Upper lobe of right lung (tissue), 1 donor: ENCODE measurements around the gene CADPS2. TPM values are rescaled to one million over a fixed set of nuclear protein-coding genes. Genes with fewer than 3 reads are reported as not detected.

Source experiments
- ATAC-seq: fragments of 200-7000 bp; cut with Tn5 transposase; one replicate; pipeline ENCODE4 v1.9.1; 2020; ENCODE audit warnings: mild to moderate bottlenecking, moderate library complexity
- DNase-seq: peaks from one replicate; pipeline ENCODE4 v3.0.0-alpha.2; 2020
- H3K27ac ChIP-seq: fragments of 200-600 bp; one replicate; pipeline ENCODE4 v1.8.0; 2022
- H3K27me3 ChIP-seq: fragments of 200-600 bp; one replicate; pipeline ENCODE4 v1.8.0; 2022; ENCODE audit warnings: mild to moderate bottlenecking
- H3K36me3 ChIP-seq: fragments of 200-600 bp; one replicate; pipeline ENCODE4 v1.8.0; 2022
- H3K4me1 ChIP-seq: fragments of 200-600 bp; one replicate; pipeline ENCODE4 v1.8.0; 2022
- H3K4me3 ChIP-seq: fragments of 200-600 bp; one replicate; pipeline ENCODE4 v1.8.0; 2022; ENCODE audit warnings: mild to moderate bottlenecking
- H3K9me3 ChIP-seq: fragments of 200-600 bp; one replicate; pipeline ENCODE4 v1.8.0; 2022
- CTCF ChIP-seq: fragments of 200-600 bp; IDR thresholded peaks from one replicate; pipeline ENCODE4 v1.8.0; 2022; ENCODE audit warnings: antibody characterized with exemption
- intact Hi-C: fragments of 100-400 bp; cut with DNase I; formaldehyde crosslinking; loops from one replicate; pipeline ENCODE4 v1.11.0; 2022
- total RNA-seq: library from RNA; stranded (reverse); fragmentation: NEBNext Ultra II Directional; extraction: Animal tissue kit (Norgen Biotek cat#: 25700); gene quantifications from one replicate; pipeline ENCODE4 v1.2.1, GENCODE V29; 2021
- donor health status: DM: no; HTN: yes; CAD: no; lungs with severe emphysema.

Gene CADPS2
- total RNA-seq, 1 donor from 2014 or later, result 46.1 TPM

DNA sequence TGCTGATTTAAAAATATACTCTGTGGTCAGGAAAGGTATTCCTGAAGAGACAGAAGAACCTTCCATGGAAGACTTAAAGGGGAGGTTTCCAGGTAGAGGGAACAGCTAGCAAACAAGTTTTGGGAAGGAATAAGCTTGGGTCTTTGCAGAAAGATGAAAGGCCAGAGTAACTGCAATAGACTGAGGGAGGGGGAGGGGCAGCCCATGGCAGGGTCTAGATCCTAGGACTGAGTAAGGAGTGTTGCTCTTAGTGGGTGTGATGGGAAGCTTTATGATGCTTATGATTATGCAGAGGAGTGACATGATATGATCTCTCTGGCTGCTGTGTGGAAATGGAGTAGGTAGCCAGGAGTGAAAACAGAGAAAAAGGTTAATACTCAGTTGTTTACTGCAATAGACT lies 491.7 kb downstream of the CADPS2 start:
- no peak overlapping the region for H3K27ac ChIP-seq
- TF ChIP-seq CTCF, result no peak
- intact Hi-C loops, result no loop called here
- DNase-seq, result no peak
- H3K9me3 ChIP-seq, result no peaks in the 10 kb centered on the region
- no peak overlapping the region for H3K4me3 ChIP-seq
- no peak for ATAC-seq
- H3K4me1 ChIP-seq, result no peaks in the 10 kb centered on the region
- H3K27me3 ChIP-seq, result no peaks in the 10 kb centered on the region
- no peaks in the 10 kb centered on the region for H3K36me3 ChIP-seq

- no peak for TF ChIP-seq CTCF
- Histone ChIP-seq H3K36me3 (peaks cover 4% of the 10 kb centered on the region), H3K4me1 (no peaks in the 10 kb centered on the region), H3K27ac (no peak overlapping the region), H3K4me3 (no peak overlapping the region), H3K27me3 (no peaks in the 10 kb centered on the region), H3K9me3 (no peaks in the 10 kb centered on the region)
- ATAC-seq, result no peak
- intact Hi-C loops, result no loop called here
- DNase-seq, result no peak
These were observed 501.7 kb downstream of the CADPS2 start for GRCh38 chr7:122384528-122384927.

DNA sequence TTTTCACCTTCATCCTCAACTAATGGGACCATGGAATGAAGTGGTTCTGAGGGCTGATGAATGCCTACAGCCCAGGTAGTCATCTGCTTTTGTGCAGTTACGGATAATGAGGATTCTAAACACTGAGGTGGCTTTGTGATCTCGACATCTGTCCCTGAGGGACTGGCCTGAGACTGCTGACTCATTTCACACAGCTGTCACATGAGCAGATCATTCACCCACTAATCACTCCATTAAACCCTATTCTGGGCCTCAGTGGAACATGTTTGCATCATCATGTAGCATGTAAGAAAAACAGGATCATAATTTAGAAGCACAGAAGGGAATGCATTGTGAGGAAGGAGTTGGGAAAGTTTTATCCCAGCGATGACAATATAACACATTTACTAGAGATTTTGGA lies 502.3 kb downstream of the CADPS2 start:
- Histone ChIP-seq H3K27ac (no peak overlapping the region), H3K4me1 (no peaks in the 10 kb centered on the region), H3K36me3 (peaks cover 4% of the 10 kb centered on the region), H3K27me3 (no peaks in the 10 kb centered on the region), H3K9me3 (no peaks in the 10 kb centered on the region), H3K4me3 (no peak overlapping the region)
- no peak for DNase-seq
- no peak for TF ChIP-seq CTCF
- intact Hi-C loops, result no loop called here
- no peak for ATAC-seq

DNA sequence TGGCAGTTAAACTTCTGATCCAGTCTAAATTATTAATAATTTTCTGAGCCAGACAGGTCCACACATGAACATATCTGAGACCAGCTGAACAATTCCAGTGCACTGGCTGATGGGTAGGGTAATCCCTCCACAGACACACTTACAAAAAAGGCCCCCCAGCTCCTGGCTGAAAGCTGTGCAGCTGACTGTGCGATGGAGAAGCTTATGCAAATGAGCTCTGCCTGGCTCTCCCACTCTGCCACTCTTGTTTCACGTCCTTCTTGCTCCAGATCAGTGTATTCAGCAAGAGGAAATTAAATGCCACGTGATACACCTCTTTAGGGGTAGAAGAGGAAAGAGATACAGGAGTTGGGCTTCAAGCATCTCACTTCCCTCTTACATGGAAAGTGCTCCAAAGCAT lies 505.3 kb downstream of the CADPS2 start:
- Histone ChIP-seq H3K27ac (no peak overlapping the region), H3K27me3 (no peaks in the 10 kb centered on the region), H3K4me3 (no peak overlapping the region), H3K36me3 (no peaks in the 10 kb centered on the region), H3K4me1 (peaks cover 3% of the 10 kb centered on the region), H3K9me3 (no peaks in the 10 kb centered on the region)
- intact Hi-C loops, result no loop called here
- ATAC-seq (no peak), DNase-seq (no peak)
- TF ChIP-seq CTCF, result no peak

DNA sequence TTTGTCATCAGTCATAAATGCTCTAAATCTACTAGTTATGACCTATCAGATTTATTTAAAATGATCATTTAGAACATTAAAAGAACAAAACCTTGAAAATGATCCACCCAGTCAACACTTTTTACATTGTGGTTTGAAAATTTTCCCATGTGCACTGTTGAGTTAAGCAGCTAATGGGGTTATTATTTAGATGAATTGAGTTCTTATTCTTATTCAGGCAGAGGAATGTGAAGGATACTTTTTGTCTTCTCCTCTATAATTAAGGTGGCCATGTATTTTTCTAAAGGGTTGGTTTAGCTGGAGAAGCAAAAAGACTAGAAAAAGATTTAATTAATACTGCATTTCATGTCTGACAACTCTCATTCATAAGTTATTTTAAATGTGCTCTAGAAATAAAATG lies 506.8 kb downstream of the CADPS2 start:
- no peaks in the 10 kb centered on the region for H3K9me3 ChIP-seq
- no peak for TF ChIP-seq CTCF
- H3K27me3 ChIP-seq, result no peaks in the 10 kb centered on the region
- H3K36me3 ChIP-seq, result no peaks in the 10 kb centered on the region
- ATAC-seq (no peak), DNase-seq (no peak)
- H3K4me3 ChIP-seq, result no peak overlapping the region
- no peak overlapping the region for H3K27ac ChIP-seq
- peaks cover 3% of the 10 kb centered on the region for H3K4me1 ChIP-seq
- intact Hi-C loops, result no loop called here

DNA sequence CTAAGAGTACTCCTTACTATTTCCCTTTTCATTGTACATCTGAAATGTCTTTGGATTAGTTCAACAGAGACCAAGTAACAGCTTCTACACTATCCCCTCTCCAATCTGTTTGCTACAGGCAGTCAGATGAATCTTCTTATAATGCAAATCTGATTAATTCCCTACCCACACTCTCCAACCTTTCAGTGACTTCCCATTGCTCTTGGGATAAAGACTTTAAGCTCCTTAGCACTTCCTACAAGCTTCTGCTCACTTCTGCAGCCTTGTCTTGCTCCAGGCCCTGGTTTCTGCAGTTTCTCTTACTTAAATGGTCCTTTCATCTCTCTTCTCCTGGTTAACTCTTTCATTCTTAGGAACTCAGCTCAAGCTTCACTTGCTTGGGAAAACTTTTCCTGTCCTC lies 516.5 kb downstream of the CADPS2 start:
- H3K9me3 ChIP-seq, result no peaks in the 10 kb centered on the region
- no peak overlapping the region for H3K27ac ChIP-seq
- no peak for TF ChIP-seq CTCF
- H3K27me3 ChIP-seq, result no peaks in the 10 kb centered on the region
- intact Hi-C loops, result no loop called here
- no peak overlapping the region for H3K4me3 ChIP-seq
- H3K4me1 ChIP-seq, result no peaks in the 10 kb centered on the region
- H3K36me3 ChIP-seq, result no peaks in the 10 kb centered on the region
- DNase-seq, result no peak
- no peak for ATAC-seq
